ENCODE measurements around the gene HMG20B.

DNA sequence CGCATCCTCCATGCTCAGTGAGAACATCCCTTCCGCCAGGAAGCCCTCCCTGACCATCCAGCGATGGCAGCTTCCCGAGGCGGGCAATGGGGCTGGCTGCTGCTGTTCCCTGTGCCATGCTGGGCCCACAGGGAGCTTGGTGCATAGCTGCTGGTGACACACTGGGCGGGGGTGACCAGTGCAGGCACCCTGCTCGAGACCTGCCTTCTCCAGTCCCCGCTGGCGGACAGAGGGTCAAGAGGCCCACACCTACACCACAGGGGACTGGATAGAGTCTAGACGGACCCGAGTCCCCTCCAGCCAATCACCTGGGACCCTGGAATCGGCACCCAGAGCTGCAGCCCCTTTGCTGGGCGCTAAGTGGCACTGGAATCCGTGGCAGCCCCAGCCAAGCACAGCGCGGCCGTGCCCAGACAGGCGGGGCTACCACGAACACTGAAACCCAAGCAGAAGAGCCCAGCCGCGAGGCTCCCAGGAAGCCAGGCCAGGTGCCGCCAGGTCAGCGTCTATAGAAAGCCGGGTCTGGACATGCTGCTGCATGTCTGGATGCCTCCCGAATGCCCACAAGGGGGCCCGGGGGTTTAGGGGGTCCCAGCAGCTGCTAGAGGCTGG, 42.9 kb downstream of the HMG20B start:
- TF ChIP-seq, protein P1, sequence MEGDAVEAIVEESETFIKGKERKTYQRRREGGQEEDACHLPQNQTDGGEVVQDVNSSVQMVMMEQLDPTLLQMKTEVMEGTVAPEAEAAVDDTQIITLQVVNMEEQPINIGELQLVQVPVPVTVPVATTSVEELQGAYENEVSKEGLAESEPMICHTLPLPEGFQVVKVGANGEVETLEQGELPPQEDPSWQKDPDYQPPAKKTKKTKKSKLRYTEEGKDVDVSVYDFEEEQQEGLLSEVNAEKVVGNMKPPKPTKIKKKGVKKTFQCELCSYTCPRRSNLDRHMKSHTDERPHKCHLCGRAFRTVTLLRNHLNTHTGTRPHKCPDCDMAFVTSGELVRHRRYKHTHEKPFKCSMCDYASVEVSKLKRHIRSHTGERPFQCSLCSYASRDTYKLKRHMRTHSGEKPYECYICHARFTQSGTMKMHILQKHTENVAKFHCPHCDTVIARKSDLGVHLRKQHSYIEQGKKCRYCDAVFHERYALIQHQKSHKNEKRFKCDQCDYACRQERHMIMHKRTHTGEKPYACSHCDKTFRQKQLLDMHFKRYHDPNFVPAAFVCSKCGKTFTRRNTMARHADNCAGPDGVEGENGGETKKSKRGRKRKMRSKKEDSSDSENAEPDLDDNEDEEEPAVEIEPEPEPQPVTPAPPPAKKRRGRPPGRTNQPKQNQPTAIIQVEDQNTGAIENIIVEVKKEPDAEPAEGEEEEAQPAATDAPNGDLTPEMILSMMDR (IDR thresholded peaks at IDR 0.05), result no peak
- no peak for TF ChIP-seq POLR2A (IDR thresholded peaks at IDR 0.05)

Measured in stomach (tissue), 4 donors.